Vagina (tissue), 2 donors: ENCODE results near the gene PRKCE. TPM values are rescaled to one million over a fixed set of nuclear protein-coding genes. Genes with fewer than 3 reads are reported as not detected.

Experiments
- DNase-seq, 2 donors: peaks; one replicate each; pipeline ENCODE4 v3.0.0-alpha.2; 2017; ENCODE audit errors: extremely low spot score in 2 of 2
- H3K27ac ChIP-seq: fragments of 200-600 bp; sonication (generic); one replicate; pipeline ENCODE4 v1.5.1; 2019
- H3K27me3 ChIP-seq: fragments of 200-600 bp; sonication (generic); one replicate; pipeline ENCODE4 v1.5.1; 2019
- H3K36me3 ChIP-seq, 2 donors: fragments of 200-600 bp; sonication (generic); one replicate each; pipeline ENCODE4 v1.5.1; 2017 to 2019
- H3K4me1 ChIP-seq: fragments of 200-600 bp; sonication (generic); one replicate; pipeline ENCODE4 v1.5.1; 2019
- H3K4me3 ChIP-seq, 2 donors: fragments of 200-600 bp; sonication (generic); 1 replicate in 1 of 2; 2 replicates in 1 of 2; pipeline ENCODE4 v1.5.1; 2016 to 2019
- H3K9me3 ChIP-seq: fragments of 200-600 bp; sonication (generic); one replicate; pipeline ENCODE4 v1.5.1; 2019
- CTCF ChIP-seq, 3 experiments: fragments of 450-650 bp in 2 of 3; fragments of 200-600 bp in 1 of 3; sonication (generic) in 1 of 3; IDR thresholded peaks; one replicate each; pipeline ENCODE4 v1.5.1; 2017 to 2019; ENCODE audit warnings: antibody characterized with exemption in 3 of 3, mild to moderate bottlenecking in 2 of 3, moderate library complexity in 2 of 3
- POLR2A ChIP-seq, 2 donors: fragments of 450-650 bp; IDR thresholded peaks; one replicate each; pipeline ENCODE4 v1.6.1; 2017; ENCODE audit warnings: antibody characterized with exemption in 2 of 2, mild to moderate bottlenecking in 2 of 2, moderate library complexity in 2 of 2
- POLR2AphosphoS5 ChIP-seq, 2 donors: sonication (generic); formaldehyde crosslinking; IDR thresholded peaks; one replicate each; pipeline ENCODE4 v1.9.0; 2017; ENCODE audit warnings: antibody characterized with exemption in 2 of 2, mild to moderate bottlenecking in 2 of 2, low read depth in 1 of 2; ENCODE audit not compliant: insufficient read depth in 1 of 2
- intact Hi-C: fragments of 100-400 bp; cut with DNase I; formaldehyde crosslinking; loops from one replicate; pipeline ENCODE4 v1.15.1; 2023
- total RNA-seq: library from RNA; depleted of rRNA; stranded (reverse); fragments of >200 nt; gene quantifications from one replicate; pipeline ENCODE4 v1.2.3, GENCODE V29; 2016

PRKCE gene
- total RNA-seq, 1 donor from 2014 or later = 11.8 TPM

- no peaks in the 10 kb centered on the region for H3K9me3 ChIP-seq
- peaks cover 15% of the 10 kb centered on the region for H3K4me1 ChIP-seq
- H3K4me3 ChIP-seq = no peak overlapping the region
- intact Hi-C loops = no loop called here
- no peak for DNase-seq
- H3K27me3 ChIP-seq = no peaks in the 10 kb centered on the region
- TF ChIP-seq POLR2AphosphoS5 (IDR thresholded peaks at IDR 0.05; ENCODE audit: insufficient read depth in 1 of 2, low read depth in 1 of 2) (no peak), CTCF (IDR thresholded peaks at IDR 0.05) (no peak), POLR2A (IDR thresholded peaks at IDR 0.05) (no peak)
- no peaks in the 10 kb centered on the region for H3K36me3 ChIP-seq
- H3K27ac ChIP-seq = no peak overlapping the region
Observed at GRCh38 chr2:46157966-46158310, 506.5 kb downstream of the PRKCE start.

GRCh38 chr2:46158661-46159060, 507.2 kb downstream of the PRKCE start:
- H3K9me3 ChIP-seq = no peaks in the 10 kb centered on the region
- no peaks in the 10 kb centered on the region for H3K27me3 ChIP-seq
- H3K4me1 ChIP-seq = peaks cover 20% of the 10 kb centered on the region
- no peaks in the 10 kb centered on the region for H3K36me3 ChIP-seq
- intact Hi-C loops = no loop called here
- no peak overlapping the region for H3K27ac ChIP-seq
- H3K4me3 ChIP-seq = no peak overlapping the region
- DNase-seq = no peak
- TF ChIP-seq CTCF (IDR thresholded peaks at IDR 0.05) (no peak), POLR2AphosphoS5 (IDR thresholded peaks at IDR 0.05; ENCODE audit: insufficient read depth in 1 of 2, low read depth in 1 of 2) (no peak), POLR2A (IDR thresholded peaks at IDR 0.05) (no peak)

- Histone ChIP-seq H3K9me3 (no peaks in the 10 kb centered on the region), H3K36me3 (no peaks in the 10 kb centered on the region), H3K4me3 (no peak overlapping the region), H3K27ac (no peak overlapping the region), H3K4me1 (peaks cover 36% of the 10 kb centered on the region), H3K27me3 (no peaks in the 10 kb centered on the region)
- DNase-seq = no peak
- TF ChIP-seq POLR2A (IDR thresholded peaks at IDR 0.05) (no peak), CTCF (IDR thresholded peaks at IDR 0.05) (no peak), POLR2AphosphoS5 (IDR thresholded peaks at IDR 0.05; ENCODE audit: insufficient read depth in 1 of 2, low read depth in 1 of 2) (no peak)
- intact Hi-C loops = no loop called here
Observed at GRCh38 chr2:46160326-46160725, 508.9 kb downstream of the PRKCE start.

- intact Hi-C loops = no loop called here
- TF ChIP-seq POLR2AphosphoS5 (IDR thresholded peaks at IDR 0.05; ENCODE audit: insufficient read depth in 1 of 2, low read depth in 1 of 2) (no peak), CTCF (IDR thresholded peaks at IDR 0.05) (no peak), POLR2A (IDR thresholded peaks at IDR 0.05) (no peak)
- Histone ChIP-seq H3K9me3 (no peaks in the 10 kb centered on the region), H3K27ac (peak overlapping the region; percentile 47), H3K4me1 (peaks cover 38% of the 10 kb centered on the region), H3K36me3 (no peaks in the 10 kb centered on the region), H3K27me3 (no peaks in the 10 kb centered on the region), H3K4me3 (no peak overlapping the region)
- no peak for DNase-seq
Observed at GRCh38 chr2:46161315-46161714, 509.8 kb downstream of the PRKCE start.

GRCh38 chr2:46161911-46162310, 510.4 kb downstream of the PRKCE start:
- H3K9me3 ChIP-seq = no peaks in the 10 kb centered on the region
- no peak overlapping the region for H3K4me3 ChIP-seq
- intact Hi-C loops = no loop called here
- H3K27ac ChIP-seq = peak overlapping the region; percentile 47
- TF ChIP-seq CTCF (IDR thresholded peaks at IDR 0.05) = no peak
- TF ChIP-seq POLR2A (IDR thresholded peaks at IDR 0.05) = no peak
- no peak for TF ChIP-seq POLR2AphosphoS5 (IDR thresholded peaks at IDR 0.05; ENCODE audit: insufficient read depth in 1 of 2, low read depth in 1 of 2)
- no peaks in the 10 kb centered on the region for H3K27me3 ChIP-seq
- no peak for DNase-seq
- H3K36me3 ChIP-seq = no peaks in the 10 kb centered on the region
- H3K4me1 ChIP-seq = peaks cover 38% of the 10 kb centered on the region
